HEK293 (cell line): ENCODE data around the gene AKAP14.

Experiments
- GLI4 ChIP-seq: fragments of 450-650 bp; formaldehyde crosslinking; IDR thresholded peaks from 2 replicates; pipeline ENCODE4 v1.5.1; 2016; ENCODE audit warnings: missing biosample characterization, missing genetic modification characterization
- HIC1 ChIP-seq: fragments of 450-650 bp; formaldehyde crosslinking; IDR thresholded peaks from 2 replicates; pipeline ENCODE4 v1.5.1; 2016; ENCODE audit warnings: missing biosample characterization, missing genetic modification characterization
- KLF1 ChIP-seq: fragments of 450-650 bp; formaldehyde crosslinking; IDR thresholded peaks from 2 replicates; pipeline ENCODE4 v1.5.1; 2016; ENCODE audit warnings: missing biosample characterization, missing genetic modification characterization
- OSR2 ChIP-seq: fragments of 450-650 bp; formaldehyde crosslinking; IDR thresholded peaks from 2 replicates; pipeline ENCODE4 v1.5.1; 2016; ENCODE audit warnings: missing biosample characterization, missing genetic modification characterization
- PRDM4 ChIP-seq: fragments of 450-650 bp; formaldehyde crosslinking; IDR thresholded peaks from 2 replicates; pipeline ENCODE4 v1.5.1; 2017; ENCODE audit warnings: missing biosample characterization, missing genetic modification characterization
- SCRT2 ChIP-seq: fragments of 450-650 bp; formaldehyde crosslinking; IDR thresholded peaks from 2 replicates; pipeline ENCODE4 v1.5.1; 2016; ENCODE audit warnings: missing biosample characterization, missing genetic modification characterization
- ZBTB11 ChIP-seq: fragments of 450-650 bp; formaldehyde crosslinking; conservative IDR thresholded peaks from 2 replicates; pipeline ENCODE4 v1.5.1; 2016; ENCODE audit warnings: low read depth, missing biosample characterization, missing genetic modification characterization
- ZBTB7A ChIP-seq: fragments of 450-650 bp; formaldehyde crosslinking; IDR thresholded peaks from 2 replicates; pipeline ENCODE4 v1.5.1; 2016; ENCODE audit warnings: low read depth, missing biosample characterization, missing genetic modification characterization
- ZFHX2 ChIP-seq: fragments of 450-650 bp; formaldehyde crosslinking; conservative IDR thresholded peaks from 2 replicates; pipeline ENCODE4 v1.5.1; 2016; ENCODE audit warnings: missing biosample characterization, missing genetic modification characterization
- ZNF10 ChIP-seq: fragments of 450-650 bp; formaldehyde crosslinking; IDR thresholded peaks from 2 replicates; pipeline ENCODE4 v1.5.1; 2017; ENCODE audit warnings: missing biosample characterization, missing genetic modification characterization
- ZNF112 ChIP-seq: fragments of 450-650 bp; formaldehyde crosslinking; IDR thresholded peaks from 2 replicates; pipeline ENCODE4 v1.5.0; 2017; ENCODE audit warnings: missing biosample characterization, missing genetic modification characterization
- ZNF350 ChIP-seq: fragments of 450-650 bp; formaldehyde crosslinking; IDR thresholded peaks from 2 replicates; pipeline ENCODE4 v1.5.0; 2017; ENCODE audit warnings: missing biosample characterization, mild to moderate bottlenecking, missing genetic modification characterization
- ZNF391 ChIP-seq: fragments of 450-650 bp; formaldehyde crosslinking; IDR thresholded peaks from 2 replicates; pipeline ENCODE4 v1.5.1; 2016; ENCODE audit warnings: low read depth, missing biosample characterization, missing genetic modification characterization, borderline replicate concordance
- ZNF433 ChIP-seq: fragments of 450-650 bp; formaldehyde crosslinking; IDR thresholded peaks from 2 replicates; pipeline ENCODE4 v1.5.1; 2016; ENCODE audit warnings: missing biosample characterization, missing genetic modification characterization, low read depth
- ZNF501 ChIP-seq: fragments of 450-650 bp; formaldehyde crosslinking; IDR thresholded peaks from 2 replicates; pipeline ENCODE4 v1.5.1; 2016; ENCODE audit warnings: missing biosample characterization, missing genetic modification characterization
- ZNF629 ChIP-seq: fragments of 450-650 bp; formaldehyde crosslinking; IDR thresholded peaks from 2 replicates; pipeline ENCODE4 v1.5.1; 2017; ENCODE audit warnings: missing biosample characterization, missing genetic modification characterization
- ZNF639 ChIP-seq: fragments of 450-650 bp; formaldehyde crosslinking; IDR thresholded peaks from 2 replicates; pipeline ENCODE4 v1.5.1; 2016; ENCODE audit warnings: missing biosample characterization, missing genetic modification characterization
- ZNF660 ChIP-seq: fragments of 450-650 bp; IDR thresholded peaks from 2 replicates; pipeline ENCODE4 v1.5.1; 2018; ENCODE audit warnings: missing biosample characterization, mild to moderate bottlenecking, missing genetic modification characterization
- ZSCAN30 ChIP-seq: fragments of 450-650 bp; IDR thresholded peaks from 2 replicates; pipeline ENCODE4 v1.5.1; 2018; ENCODE audit warnings: missing biosample characterization, mild to moderate bottlenecking, missing genetic modification characterization, moderate library complexity
- TF ChIP-seq, protein P1 (sequence below): fragments of 450-650 bp; formaldehyde crosslinking; IDR thresholded peaks from 2 replicates; pipeline ENCODE4 v1.5.1; 2016; ENCODE audit warnings: missing biosample characterization, missing genetic modification characterization
- TF ChIP-seq, protein P2 (sequence below): fragments of 450-650 bp; formaldehyde crosslinking; optimal IDR thresholded peaks from 2 replicates; pipeline ENCODE3; 2016; ENCODE audit warnings: missing biosample characterization, mild to moderate bottlenecking, missing genetic modification characterization
- TF ChIP-seq, protein P3 (sequence below): fragments of 450-650 bp; formaldehyde crosslinking; IDR thresholded peaks from 2 replicates; pipeline ENCODE4 v1.5.1; 2016; ENCODE audit warnings: missing biosample characterization, missing genetic modification characterization

Gene AKAP14

DNA sequence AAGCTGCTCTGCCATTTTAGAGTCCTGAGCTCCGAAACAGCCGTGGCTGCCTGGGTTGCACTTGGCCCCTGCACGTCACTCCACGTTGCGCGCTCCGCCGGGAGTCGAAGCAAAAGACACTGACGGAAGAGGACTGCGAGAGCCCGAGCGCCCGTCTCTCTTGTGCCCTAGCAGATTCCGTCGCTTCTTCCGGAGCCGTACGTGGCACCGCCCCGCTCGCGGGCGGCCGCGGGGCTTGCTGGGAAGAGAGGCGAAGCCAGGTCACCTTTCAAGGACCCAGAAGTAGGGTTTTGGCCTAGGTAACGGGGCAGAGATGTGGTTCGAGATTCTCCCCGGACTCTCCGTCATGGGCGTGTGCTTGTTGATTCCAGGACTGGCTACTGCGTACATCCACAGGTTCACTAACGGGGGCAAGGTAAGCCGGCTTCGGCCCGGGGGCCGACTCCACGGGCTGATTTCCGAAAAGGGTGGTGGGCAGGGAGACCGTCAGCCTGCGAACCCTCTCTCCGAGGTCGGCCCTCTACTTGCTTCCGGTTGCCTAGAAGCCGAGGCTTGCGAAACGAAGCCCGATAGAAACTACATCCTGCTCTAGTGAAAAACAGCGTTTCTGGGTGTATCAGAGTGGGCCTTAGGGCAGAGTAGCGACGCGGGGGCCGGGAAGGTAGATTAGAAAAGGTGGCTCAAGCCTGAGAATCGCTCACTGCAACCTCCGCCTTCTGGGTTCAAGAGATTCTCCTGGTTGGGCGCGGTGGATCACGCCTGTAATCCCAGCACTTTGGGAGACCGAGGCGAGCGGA lies 23.9 kb upstream of the AKAP14 start, which contains the start of the genes NDUFA1 and RNF113A (continued):
- TF ChIP-seq ZNF639 (tag by site-specific recombination) (0 out of 2 replicates have a peak, but pooled peaks have one; percentile 9), ZNF660 (tag by site-specific recombination) (peak; percentile 82), OSR2 (no peak), ZNF501 (tag by site-specific recombination) (peak; percentile 68; the same call in 1 of the 2 replicates), ZBTB11 (tag by site-specific recombination) (peak; percentile 94), GLI4 (no peak), ZBTB7A (tag by site-specific recombination) (peak; percentile 12; the same call in 1 of the 2 replicates), ZNF350 (tag by site-specific recombination) (no peak), ZNF629 (tag by site-specific recombination) (peak; percentile 63), ZNF112 (tag by site-specific recombination) (no peak), ZNF433 (tag by site-specific recombination) (no peak), PRDM4 (tag by site-specific recombination) (peak; percentile 71), SCRT2 (tag by site-specific recombination) (peak; percentile 58; the same call in 1 of the 2 replicates), HIC1 (peak; percentile 77), ZNF10 (tag by site-specific recombination) (peak; percentile 25; the same call in 1 of the 2 replicates), ZNF391 (tag by site-specific recombination) (no peak), KLF1 (tag by site-specific recombination) (peak; percentile 8; the same call in 1 of the 2 replicates), ZFHX2 (no peak), ZSCAN30 (tag by site-specific recombination) (peak; percentile 42; the same call in 1 of the 2 replicates)
- TF ChIP-seq, protein P1, sequence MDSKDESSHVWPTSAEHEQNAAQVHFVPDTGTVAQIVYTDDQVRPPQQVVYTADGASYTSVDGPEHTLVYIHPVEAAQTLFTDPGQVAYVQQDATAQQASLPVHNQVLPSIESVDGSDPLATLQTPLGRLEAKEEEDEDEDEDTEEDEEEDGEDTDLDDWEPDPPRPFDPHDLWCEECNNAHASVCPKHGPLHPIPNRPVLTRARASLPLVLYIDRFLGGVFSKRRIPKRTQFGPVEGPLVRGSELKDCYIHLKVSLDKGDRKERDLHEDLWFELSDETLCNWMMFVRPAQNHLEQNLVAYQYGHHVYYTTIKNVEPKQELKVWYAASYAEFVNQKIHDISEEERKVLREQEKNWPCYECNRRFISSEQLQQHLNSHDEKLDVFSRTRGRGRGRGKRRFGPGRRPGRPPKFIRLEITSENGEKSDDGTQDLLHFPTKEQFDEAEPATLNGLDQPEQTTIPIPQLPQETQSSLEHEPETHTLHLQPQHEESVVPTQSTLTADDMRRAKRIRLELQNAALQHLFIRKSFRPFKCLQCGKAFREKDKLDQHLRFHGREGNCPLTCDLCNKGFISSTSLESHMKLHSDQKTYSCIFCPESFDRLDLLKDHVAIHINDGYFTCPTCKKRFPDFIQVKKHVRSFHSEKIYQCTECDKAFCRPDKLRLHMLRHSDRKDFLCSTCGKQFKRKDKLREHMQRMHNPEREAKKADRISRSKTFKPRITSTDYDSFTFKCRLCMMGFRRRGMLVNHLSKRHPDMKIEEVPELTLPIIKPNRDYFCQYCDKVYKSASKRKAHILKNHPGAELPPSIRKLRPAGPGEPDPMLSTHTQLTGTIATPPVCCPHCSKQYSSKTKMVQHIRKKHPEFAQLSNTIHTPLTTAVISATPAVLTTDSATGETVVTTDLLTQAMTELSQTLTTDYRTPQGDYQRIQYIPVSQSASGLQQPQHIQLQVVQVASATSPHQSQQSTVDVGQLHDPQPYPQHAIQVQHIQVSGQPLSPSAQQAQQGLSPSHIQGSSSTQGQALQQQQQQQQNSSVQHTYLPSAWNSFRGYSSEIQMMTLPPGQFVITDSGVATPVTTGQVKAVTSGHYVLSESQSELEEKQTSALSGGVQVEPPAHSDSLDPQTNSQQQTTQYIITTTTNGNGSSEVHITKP: peak; percentile 40
- TF ChIP-seq, protein P2, sequence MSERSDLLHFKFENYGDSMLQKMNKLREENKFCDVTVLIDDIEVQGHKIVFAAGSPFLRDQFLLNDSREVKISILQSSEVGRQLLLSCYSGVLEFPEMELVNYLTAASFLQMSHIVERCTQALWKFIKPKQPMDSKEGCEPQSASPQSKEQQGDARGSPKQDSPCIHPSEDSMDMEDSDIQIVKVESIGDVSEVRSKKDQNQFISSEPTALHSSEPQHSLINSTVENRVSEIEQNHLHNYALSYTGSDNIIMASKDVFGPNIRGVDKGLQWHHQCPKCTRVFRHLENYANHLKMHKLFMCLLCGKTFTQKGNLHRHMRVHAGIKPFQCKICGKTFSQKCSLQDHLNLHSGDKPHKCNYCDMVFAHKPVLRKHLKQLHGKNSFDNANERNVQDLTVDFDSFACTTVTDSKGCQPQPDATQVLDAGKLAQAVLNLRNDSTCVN (tag by site-specific recombination): peak; percentile 62
- TF ChIP-seq, protein P3, sequence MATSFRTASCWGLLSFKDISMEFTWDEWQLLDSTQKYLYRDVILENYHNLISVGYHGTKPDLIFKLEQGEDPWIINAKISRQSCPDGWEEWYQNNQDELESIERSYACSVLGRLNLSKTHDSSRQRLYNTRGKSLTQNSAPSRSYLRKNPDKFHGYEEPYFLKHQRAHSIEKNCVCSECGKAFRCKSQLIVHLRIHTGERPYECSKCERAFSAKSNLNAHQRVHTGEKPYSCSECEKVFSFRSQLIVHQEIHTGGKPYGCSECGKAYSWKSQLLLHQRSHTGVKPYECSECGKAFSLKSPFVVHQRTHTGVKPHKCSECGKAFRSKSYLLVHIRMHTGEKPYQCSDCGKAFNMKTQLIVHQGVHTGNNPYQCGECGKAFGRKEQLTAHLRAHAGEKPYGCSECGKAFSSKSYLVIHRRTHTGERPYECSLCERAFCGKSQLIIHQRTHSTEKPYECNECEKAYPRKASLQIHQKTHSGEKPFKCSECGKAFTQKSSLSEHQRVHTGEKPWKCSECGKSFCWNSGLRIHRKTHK (tag by site-specific recombination): no peak
